Hematopoietic multipotent progenitor cell treated with erythropoietin and hydrocortisone succinate and interleukin-3 and kit ligand, for 8 days (in vitro differentiated cells): ENCODE results near the gene SPOCK1.
"Not testable (repeated sequence)": the region's sequence is repeated elsewhere in the genome, so short reads cannot be mapped to it uniquely, and the experiment has no call there.

Source experiments
- DNase-seq: peaks from one replicate; pipeline ENCODE4 v3.0.0-alpha.2; 2015

SPOCK1 gene

DNA sequence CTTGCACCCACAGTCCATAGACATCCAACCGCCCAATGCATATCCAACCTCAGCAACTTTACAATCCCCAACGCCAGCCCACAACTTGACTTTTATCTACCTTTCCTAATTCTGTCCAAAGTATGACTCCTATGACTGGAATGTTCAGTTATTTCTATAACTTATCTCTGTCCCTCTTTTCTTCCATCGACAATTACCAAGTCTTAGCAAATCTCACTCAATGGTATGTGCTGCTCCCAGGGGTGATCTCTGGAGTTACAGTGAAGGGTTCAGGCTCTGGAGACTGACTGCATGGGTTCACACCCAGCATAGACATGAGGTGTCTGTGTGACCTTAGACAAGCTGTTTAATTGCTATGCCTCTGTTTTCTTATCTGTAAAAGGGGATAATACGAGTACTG lies 106.9 kb downstream of the SPOCK1 start:
- DNase-seq = no peak

- DNase-seq = not testable (repeated sequence)
These were observed 108.1 kb downstream of the SPOCK1 start for GRCh38 chr5:137391044-137391443.

DNA sequence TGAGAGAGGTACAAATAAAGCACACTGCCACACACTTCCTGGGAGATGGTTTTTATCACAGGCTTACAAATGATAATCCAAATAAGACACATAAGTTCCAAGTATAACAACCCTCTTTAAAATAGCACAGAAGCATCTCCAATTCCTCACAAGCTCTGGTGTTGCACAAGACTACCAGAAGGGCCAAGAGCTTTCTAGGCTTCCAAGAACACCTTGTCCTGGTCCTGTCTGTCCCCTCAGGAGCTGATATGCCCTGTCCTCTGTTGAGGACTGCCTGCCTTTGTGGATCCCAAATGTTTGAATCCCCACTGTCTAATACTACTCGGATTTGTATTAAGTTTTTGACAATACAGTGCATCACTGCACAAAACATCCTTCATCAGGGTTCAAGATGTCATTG lies 110.1 kb downstream of the SPOCK1 start:
- DNase-seq = no peak

- DNase-seq = no peak
These were observed 114.1 kb downstream of the SPOCK1 start for GRCh38 chr5:137385064-137385463.

- no peak for DNase-seq
These were observed 115.2 kb downstream of the SPOCK1 start for GRCh38 chr5:137383909-137384308.

DNA sequence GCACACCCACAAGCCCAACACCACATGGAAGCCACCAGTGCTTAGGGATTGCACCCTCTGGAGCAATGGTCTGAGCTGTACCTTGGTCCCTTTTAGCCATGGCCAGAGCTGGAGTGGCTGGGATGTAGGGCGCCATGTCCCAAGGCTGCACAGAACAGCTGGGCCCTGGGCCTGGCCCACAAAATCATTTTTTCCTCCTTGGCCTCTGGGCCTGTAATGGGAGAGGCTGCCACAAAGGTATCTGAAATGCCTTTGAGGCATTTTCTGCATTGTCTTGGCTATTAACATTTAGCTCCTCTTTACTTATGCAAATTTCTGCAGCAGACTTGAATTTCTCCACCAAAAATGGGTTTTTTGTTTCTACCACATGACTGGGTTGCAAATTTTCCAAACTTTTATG lies 117.6 kb downstream of the SPOCK1 start:
- DNase-seq = no peak

DNA sequence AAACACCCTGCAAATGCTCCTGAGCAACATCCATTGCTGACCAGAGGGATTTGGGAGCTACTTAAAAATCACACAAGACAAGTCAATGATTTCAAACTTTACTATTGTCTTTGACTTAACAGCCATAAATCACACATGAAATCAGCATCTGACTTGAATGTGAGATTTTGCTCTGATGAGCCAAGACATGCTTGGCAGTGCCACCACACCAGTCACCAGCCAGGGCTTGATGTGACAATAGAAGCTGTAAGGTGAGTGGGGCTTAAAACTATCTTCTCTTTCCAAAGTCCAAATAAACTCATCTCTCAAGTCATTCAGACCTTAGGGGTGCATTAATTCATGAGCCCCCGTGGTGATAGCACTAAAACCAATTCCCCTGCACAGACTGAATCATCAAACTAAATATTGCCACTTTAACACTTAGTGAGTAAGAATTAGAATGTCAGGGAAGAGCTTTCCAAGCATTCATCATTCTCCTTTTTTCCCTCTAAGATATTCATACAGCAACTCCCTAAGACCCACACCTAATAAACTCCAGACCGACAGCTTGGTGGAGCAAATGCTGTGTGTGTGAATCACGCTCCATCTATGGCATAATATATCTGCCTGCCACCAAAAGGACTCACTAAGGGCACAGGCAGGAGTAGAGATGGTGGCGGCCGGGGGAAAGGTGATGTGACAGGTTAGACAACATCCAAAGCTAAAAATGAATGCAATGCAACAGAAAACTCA lies 119.4 kb downstream of the SPOCK1 start:
- no peak for DNase-seq

- no peak for DNase-seq
These were observed 123.2 kb downstream of the SPOCK1 start for GRCh38 chr5:137375741-137376526.

DNA sequence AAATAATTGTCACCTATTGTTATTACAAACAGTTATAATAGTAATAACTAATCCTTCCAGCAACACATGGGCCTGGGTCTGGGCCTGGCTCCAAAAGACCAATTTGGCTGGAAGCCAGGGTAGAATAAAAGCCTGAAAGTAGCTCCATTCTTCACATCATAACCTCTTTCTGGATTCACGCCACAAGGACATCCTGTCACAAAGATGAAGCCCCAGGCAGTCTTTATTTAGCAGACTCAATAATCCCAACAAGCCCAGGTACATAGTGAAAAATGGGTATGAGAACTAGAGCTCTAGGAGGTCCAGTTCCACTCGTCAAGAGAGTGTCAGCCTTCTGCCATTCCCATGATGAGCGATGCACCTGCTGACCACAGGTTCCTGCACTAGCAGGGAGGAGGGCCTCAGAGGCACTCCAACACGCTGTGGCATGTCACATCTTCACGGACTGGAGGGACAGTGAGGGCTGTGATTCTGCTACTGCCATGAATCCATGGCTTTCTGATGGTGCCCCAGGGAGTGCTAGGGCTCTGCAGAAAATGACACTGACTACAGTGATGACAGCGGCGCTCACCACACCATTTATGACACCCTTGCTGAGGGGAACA lies 124.9 kb downstream of the SPOCK1 start:
- DNase-seq = no peak

DNA sequence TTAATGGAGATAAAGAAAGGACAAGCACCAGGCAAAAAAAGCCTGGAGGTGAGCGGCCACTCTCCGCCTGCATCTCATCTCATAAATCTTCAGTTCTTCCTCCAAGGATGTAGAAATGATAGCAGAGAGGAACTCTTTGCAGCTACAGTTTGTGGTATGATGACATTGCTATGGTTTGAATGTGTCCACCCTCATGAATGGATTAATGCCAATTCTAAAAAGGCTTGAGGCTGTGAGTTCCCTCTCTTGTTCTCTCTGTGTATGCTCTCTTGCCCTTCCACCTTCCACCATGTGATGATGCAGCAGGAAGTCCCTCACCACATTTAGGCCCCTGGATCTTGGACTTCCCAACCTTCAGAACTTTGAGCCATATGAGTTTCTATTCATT lies 126.4 kb downstream of the SPOCK1 start:
- DNase-seq = no peak

DNA sequence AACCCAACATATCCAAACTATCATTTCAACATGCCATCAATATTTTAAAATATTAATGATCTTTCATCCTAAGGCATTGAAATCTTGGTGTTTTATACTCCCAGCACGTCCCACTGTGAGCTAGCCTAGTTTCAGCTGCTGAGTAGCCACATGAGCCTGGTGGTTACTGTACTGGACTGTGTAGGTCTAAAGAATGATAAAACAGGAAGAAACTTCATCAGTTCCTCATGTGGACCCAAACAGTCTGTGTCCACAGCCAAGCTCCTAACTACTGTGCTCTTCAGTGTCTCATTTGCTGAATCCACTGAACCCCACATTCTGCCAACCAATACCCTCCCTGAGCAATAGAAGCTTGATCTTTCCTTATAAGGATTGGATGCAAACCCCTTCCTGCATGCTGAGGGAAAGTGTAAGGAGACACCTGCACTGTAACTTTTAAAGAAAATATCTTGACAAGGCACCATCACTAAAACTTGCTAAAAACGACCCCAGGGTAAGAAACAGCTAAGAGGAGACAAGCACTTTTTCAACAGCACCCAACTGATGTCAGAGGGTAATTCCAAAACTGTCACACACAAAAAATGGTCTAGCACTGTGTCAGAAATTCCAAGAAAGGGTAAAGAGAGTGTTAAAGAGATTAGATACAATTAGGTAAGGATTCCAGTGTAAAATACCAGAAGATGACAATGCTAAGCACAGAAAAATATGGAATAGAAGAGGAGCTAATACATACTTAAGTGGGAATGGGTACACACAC lies 126.9 kb downstream of the SPOCK1 start:
- DNase-seq = no peak

- DNase-seq = no peak
These were observed 128.7 kb downstream of the SPOCK1 start for GRCh38 chr5:137370096-137371071.

DNA sequence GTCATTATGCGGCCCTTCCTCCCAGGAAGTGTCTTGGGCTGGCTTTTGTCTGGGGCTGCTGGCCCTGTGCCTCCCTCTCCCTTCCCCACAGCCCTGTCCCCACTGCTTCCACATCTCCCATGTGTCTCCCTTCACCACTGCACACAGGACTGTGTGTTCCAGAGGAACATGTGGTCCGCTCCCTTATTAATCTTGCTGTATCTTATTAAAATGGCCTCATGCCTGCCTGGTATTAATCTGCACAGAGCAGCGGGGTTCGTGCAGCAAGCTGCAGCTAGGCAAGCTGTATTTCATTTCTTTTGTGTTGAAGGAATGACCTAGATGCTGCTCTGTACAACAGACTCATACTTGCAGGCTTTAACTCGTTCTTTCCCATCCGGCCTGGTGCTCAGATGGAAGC lies 130.5 kb downstream of the SPOCK1 start:
- no peak for DNase-seq

- no peak for DNase-seq
These were observed 131.2 kb downstream of the SPOCK1 start for GRCh38 chr5:137367951-137368350.

DNA sequence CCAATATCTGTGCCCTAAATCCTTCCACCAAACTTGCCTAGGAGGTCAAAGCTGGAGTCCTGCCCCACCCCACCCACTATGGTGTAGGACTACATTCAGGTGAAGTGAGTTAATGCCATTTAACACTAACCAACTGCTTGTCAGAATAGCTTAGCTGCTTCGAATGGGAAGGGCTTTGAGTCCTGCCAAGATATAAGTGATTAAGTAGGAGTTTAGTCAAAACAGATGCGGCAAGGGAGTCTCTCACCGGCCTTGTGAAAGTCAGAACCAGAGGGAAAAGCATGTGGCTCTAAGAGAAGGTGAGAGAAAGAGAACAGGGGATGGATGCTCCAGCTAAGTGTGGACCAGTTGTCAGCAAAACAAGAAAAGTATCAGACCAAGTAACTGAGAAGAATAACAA lies 132.6 kb downstream of the SPOCK1 start:
- no peak for DNase-seq

DNA sequence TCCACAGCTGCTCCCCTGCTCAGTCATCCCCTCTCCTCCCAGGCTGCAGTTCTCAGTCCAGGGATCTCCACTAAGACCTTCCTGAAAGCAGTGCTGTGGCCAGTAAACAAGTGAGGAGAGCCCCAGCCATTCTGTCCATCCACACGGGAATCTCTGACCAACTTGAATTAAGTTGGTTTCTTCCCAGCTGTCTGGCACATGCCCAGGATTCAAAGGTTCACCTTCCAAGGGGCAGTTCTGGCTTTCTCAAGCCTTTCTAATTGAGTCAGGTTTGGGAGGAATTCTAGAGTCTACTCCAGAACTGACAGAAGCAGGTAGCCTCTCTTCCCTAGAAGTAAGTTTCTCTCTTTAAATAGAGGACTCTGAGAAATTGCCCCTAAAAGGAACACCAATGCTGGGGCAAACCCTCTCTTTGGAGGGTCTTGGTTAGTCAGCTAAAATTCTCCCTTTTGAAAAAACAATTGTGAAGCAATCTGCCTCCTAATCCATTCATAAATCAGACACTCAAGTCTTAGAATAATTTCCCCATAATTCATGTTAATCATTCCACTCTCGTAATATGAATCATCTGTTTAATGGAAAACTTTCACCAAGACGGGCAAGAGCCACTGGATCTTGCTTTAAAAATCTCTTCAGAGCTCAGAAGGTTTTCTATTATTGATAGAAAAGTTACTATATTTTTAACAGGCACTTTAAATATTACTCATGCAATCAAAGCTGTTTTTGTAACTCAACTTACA lies 133.8 kb downstream of the SPOCK1 start:
- no peak for DNase-seq

- peak; percentile 20 for DNase-seq
These were observed 137.8 kb downstream of the SPOCK1 start for GRCh38 chr5:137361280-137361679.

GRCh38 chr5:137360607-137361006 lies 138.5 kb downstream of the SPOCK1 start:
- no peak for DNase-seq

GRCh38 chr5:137359941-137360340 lies 139.2 kb downstream of the SPOCK1 start:
- DNase-seq = no peak

DNA sequence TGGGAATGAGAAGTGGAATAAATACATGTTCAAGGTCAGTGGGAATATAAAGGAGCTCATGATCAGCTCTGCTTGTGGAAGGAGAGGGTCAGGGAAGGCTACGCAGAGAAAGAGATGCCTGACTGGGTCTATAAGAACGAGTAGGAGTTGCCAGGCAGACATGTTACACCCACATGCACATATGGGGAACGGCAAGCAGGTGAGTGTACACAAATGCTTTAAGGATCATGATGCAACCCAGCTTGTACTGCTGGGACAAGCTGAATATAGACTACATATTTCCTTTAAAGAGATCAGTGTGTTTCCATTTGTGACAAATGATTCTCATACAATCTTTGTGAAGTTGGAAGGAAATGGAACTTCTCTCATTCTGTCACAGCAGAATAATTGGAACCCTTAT lies 141.7 kb downstream of the SPOCK1 start:
- DNase-seq = no peak

- no peak for DNase-seq
These were observed 143.0 kb downstream of the SPOCK1 start for GRCh38 chr5:137356127-137356526.
